GM18517 (cell line): ENCODE measurements around the gene KCNIP2.

Source experiments
- ATAC-seq: cut with Tn5 transposase; IDR thresholded peaks from one replicate; pipeline ENCODE4 v1.9.1; 2021; ENCODE audit warnings: mild to moderate bottlenecking, moderate library complexity; ENCODE audit not compliant: unreplicated experiment

Gene KCNIP2

DNA sequence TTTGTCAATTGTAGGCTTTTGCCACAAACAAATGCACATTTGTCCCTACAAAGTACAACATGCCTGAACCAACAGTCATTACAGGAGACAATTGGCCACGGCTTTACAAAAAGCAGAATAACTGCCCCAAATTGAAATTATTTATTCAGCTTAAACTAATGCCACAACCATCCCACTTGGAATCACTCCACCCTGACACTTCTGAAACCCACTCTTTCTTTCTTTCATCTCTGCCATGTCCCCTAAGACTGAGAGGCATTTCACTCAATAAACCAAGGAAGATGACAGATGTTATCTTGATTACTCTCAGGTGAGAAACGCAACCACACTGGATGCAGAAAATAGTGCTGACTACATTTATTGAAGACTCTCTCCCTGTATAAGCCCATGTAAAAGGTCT, 57.8 kb downstream of the KCNIP2 start:
- ATAC-seq = no peak

- ATAC-seq = no peak
Observed at GRCh38 chr10:101784558-101784957, 59.0 kb downstream of the KCNIP2 start.

DNA sequence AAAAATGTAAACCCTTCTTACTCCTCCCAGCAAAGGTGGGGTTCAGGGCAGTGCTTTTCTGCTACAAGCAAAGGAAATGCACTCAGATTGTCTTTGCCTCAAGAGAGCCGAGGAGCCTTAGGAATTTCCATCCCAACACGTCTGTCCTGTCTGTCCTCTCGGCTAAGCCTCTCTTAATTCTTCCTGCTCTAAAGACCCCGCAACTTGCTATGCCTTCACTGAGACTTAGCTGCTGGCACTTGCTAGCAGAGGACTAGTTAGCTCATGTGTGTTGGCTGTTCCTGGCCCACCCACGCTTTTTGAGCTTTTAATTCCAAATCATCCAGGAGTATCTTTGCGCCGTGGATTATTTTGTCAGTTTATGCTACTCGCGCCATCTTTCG, 59.9 kb downstream of the KCNIP2 start:
- ATAC-seq = no peak

DNA sequence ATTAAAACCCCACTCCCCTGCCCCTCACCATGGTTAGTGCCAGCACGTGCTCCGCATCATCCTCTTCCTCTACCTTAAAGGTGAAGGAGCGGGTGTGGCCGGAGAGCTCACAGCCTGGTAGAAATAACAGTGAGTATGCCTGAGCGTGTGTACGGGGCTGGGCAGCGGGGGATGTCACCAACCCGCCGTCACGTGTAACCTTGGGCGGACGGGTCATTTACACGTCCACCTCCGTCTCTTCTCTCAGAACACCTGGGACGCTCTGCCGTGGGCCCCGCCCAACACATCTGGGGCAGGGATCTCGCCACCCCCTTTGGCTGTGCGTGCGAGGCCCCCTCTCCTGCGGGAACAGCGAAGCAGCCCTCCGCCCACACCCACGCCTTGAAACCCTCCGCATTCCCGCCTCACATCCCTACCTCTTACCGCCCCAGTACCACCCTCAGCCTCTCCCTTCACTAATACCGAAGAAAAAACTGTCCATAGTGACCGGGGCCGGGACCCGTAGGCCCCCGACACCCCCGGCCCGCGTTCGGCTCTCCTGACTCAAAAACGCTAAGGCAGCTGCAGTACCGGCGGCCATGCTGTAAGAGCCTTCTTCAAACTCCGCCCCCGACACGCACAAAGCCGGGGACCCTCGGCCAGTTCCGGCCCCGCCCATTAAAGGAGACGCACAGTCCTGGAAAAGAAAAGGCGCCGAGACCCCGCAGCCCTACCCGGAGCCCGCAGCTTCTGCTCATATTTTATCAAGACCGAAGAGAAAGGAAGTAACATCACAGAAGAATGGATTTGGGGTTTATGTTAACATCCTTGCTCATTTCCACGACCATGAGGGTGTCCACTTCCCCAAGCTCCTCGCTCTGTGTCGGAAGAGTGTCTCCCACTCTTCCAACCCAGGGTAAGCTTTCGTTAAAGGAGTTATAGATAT, 60.5 kb downstream of the KCNIP2 start, which contains the start of gene NPM3:
Gene NPM3, minus strand, starts transcription at position 636 of the 925 bp plus-strand sequence. Its CDS starts 56 bp downstream, at position 580.
- ATAC-seq = peak; percentile 38

- no peak for ATAC-seq
Observed at GRCh38 chr10:101781984-101782810, 61.4 kb downstream of the KCNIP2 start.

DNA sequence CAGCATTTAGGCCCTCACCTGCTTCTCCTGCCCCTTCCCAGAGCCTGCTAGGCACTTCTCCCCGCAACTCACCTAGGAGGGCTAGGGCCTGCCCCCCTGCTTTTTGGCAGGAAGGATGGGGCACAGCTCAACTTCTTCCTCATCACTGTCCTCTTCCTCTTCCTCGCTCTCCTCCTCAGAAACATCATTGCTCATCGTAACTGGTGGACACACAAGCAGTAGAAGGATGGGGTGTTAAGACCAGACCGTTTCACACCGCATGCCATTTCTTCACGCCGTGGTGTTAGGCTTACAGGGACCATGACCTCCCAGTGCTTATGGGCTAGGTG, 62.0 kb downstream of the KCNIP2 start:
- no peak for ATAC-seq

DNA sequence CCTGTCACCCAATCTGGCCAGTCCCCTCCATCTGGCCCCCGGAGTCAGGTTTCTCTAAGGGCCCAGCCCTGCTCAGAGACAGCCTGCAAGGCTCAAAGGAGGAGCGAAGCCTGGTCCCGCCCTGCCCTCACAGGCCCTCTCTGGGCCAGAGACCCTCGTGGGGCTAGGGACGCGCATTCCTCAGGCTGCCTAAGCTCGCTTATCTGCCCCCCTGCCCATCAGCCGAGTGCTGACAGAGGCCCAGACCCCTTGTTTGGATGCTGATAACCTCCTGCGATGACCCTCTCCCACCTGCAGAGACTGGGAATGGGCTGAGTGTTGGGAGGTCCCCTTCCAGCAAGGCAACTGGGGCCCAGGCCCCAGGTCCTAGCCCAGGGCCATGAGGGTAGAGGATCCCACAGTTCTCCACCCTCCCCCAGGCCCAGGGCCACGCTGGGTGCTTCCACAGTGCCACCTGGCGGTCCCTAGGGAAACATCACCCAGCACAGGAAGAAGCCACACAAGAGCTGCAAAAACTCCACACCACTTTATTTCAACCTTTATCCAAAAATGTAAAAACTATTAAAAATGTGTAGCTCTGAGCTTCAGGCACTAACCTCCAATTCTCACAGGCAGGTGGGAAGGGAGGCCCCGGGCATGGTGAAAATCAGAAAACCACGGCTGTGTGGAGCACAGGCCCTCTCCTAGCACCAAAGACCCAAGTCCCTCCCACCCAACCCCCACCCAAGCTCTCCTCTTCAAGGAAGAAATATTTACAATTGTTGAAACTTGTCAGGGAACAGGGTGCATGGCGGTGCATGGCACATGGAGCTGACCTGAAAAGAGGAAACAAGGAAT, 62.6 kb downstream of the KCNIP2 start:
- no peak for ATAC-seq

- peak; percentile 5 for ATAC-seq
Observed at GRCh38 chr10:101780187-101780817, 63.3 kb downstream of the KCNIP2 start.

GRCh38 chr10:101779544-101780186, 63.9 kb downstream of the KCNIP2 start:
- ATAC-seq = peak; percentile 45

GRCh38 chr10:101778781-101779543, 64.6 kb downstream of the KCNIP2 start:
- no peak for ATAC-seq

GRCh38 chr10:101778151-101778780, 65.3 kb downstream of the KCNIP2 start:
- no peak for ATAC-seq

- ATAC-seq = no peak
Observed at GRCh38 chr10:101777619-101778145, 65.9 kb downstream of the KCNIP2 start.

- ATAC-seq = no peak
Observed at GRCh38 chr10:101776161-101776817, 67.3 kb downstream of the KCNIP2 start.
